Measurements from ENCODE around the gene POLDIP2. TPM values are rescaled to one million over a fixed set of nuclear protein-coding genes. Genes with fewer than 3 reads are reported as not detected.

Gene POLDIP2
- total and polyA plus RNA-seq, 9 of the 15 experiments (the other 6 are each of a cell fraction or from before 2014, with no cell fraction given) = 22.0 to 137 (median 104) TPM

DNA sequence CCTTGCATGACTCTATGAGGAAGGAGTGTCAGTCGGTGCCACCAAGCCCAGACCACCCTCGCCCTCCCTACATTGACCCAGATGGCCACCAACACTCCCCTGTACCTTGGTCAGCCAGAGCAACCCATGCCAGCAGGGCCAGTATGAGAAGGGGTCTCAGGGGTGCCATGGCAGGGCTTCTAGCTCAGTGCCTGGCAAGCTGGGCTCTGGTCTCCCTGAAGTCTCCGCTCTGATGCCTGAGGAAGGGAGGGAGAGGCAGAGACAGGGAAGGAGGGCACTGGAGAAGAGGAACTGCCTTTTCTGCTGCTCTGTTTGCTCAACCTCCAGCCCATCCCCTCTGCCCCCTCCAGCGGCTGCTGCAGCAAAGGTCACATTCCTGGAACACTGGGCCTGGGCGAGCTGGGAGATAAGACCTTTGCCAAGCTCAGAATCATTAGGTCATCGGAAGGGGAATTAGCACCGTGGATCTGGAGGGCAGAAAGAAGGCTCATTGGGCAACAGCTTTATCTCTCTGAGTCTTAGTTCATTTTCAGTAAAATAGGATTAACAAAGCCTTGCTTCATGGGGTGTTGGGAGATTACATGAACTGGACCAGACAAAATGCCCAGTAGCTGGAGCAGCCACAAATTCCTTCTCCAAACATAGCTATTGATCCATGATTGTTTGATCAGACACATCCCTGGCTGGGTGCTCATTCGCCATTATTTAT, 12.9 kb upstream of the POLDIP2 start, which contains the start of gene VTN (continued):
- TF ChIP-seq ZKSCAN1 (IDR thresholded peaks at IDR 0.05; ENCODE audit: low read depth, low read length) (no peak), KAT8 (IDR thresholded peaks at IDR 0.05; ENCODE audit: low read depth) (no peak), CEBPG (CRISPR knock-in tag; IDR thresholded peaks at IDR 0.05) (no peak), CEBPG (tag; conservative IDR thresholded peaks at IDR 0.05 in 1 of 2, IDR thresholded peaks at IDR 0.05 in 1 of 2) (peak; percentile 67 to 80), SMARCB1 (IDR thresholded peaks at IDR 0.05; ENCODE audit: insufficient read length, low read depth) (no peak), CBX3 (IDR thresholded peaks at IDR 0.05; ENCODE audit: borderline replicate concordance in 1 of 2, low read length in 2 of 2) (no peak), SMC3 (conservative IDR thresholded peaks at IDR 0.05; ENCODE audit: insufficient read depth, low read depth, low read length) (no peak), ZNF445 (CRISPR knock-in tag; IDR thresholded peaks at IDR 0.05; ENCODE audit: low read depth) (no peak), JUN (IDR thresholded peaks at IDR 0.05; ENCODE audit: borderline replicate concordance, low read depth, low read length) (peak; percentile 42; the same call in 1 of the 2 replicates), JUN (CRISPR knock-in tag; IDR thresholded peaks at IDR 0.05; ENCODE audit: borderline replicate concordance) (no peak), CHD7 (IDR thresholded peaks at IDR 0.05; ENCODE audit: low read depth, low read length) (no peak), SMAD1 (IDR thresholded peaks at IDR 0.05; ENCODE audit: low read depth, low read length, partially characterized antibody) (no peak)
- TF ChIP-seq, protein P1, sequence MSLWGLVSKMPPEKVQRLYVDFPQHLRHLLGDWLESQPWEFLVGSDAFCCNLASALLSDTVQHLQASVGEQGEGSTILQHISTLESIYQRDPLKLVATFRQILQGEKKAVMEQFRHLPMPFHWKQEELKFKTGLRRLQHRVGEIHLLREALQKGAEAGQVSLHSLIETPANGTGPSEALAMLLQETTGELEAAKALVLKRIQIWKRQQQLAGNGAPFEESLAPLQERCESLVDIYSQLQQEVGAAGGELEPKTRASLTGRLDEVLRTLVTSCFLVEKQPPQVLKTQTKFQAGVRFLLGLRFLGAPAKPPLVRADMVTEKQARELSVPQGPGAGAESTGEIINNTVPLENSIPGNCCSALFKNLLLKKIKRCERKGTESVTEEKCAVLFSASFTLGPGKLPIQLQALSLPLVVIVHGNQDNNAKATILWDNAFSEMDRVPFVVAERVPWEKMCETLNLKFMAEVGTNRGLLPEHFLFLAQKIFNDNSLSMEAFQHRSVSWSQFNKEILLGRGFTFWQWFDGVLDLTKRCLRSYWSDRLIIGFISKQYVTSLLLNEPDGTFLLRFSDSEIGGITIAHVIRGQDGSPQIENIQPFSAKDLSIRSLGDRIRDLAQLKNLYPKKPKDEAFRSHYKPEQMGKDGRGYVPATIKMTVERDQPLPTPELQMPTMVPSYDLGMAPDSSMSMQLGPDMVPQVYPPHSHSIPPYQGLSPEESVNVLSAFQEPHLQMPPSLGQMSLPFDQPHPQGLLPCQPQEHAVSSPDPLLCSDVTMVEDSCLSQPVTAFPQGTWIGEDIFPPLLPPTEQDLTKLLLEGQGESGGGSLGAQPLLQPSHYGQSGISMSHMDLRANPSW (CRISPR knock-in tag; IDR thresholded peaks at IDR 0.05) = no peak

All from K562 (cell line).